HEK293T (cell line): Measurements from ENCODE around the gene FRYL.
"Not testable (repeated sequence)": the region's sequence is repeated elsewhere in the genome, so short reads cannot be mapped to it uniquely, and the experiment has no call there.

ENCODE experiments used
- BHLHE40 ChIP-seq: fragments of 450-650 bp; IDR thresholded peaks from 2 replicates; pipeline ENCODE4 v1.6.1; 2016; ENCODE audit warnings: mild to moderate bottlenecking, moderate library complexity, borderline replicate concordance
- CTBP1 ChIP-seq: fragments of 450-650 bp; IDR thresholded peaks from 2 replicates; pipeline ENCODE4 v1.6.1; 2016; ENCODE audit warnings: borderline replicate concordance
- ELF4 ChIP-seq: fragments of 450-650 bp; IDR thresholded peaks from 2 replicates; pipeline ENCODE4 v1.6.1; 2017; ENCODE audit warnings: antibody characterized with exemption
- FOXA1 ChIP-seq: fragments of 450-650 bp; IDR thresholded peaks from 2 replicates; pipeline ENCODE4 v1.6.1; 2016; ENCODE audit warnings: mild to moderate bottlenecking
- FOXM1 ChIP-seq: fragments of 450-650 bp; IDR thresholded peaks from 2 replicates; pipeline ENCODE4 v1.6.1; 2017; ENCODE audit warnings: mild to moderate bottlenecking, borderline replicate concordance
- HDGF ChIP-seq: fragments of 450-650 bp; IDR thresholded peaks from 2 replicates; pipeline ENCODE4 v1.6.1; 2017; ENCODE audit warnings: antibody characterized with exemption, borderline replicate concordance
- L3MBTL2 ChIP-seq: fragments of 450-650 bp; conservative IDR thresholded peaks from 2 replicates; pipeline ENCODE4 v1.6.1; 2016; ENCODE audit warnings: mild to moderate bottlenecking
- NFRKB ChIP-seq: fragments of 450-650 bp; IDR thresholded peaks from 2 replicates; pipeline ENCODE4 v1.6.1; 2016; ENCODE audit warnings: mild to moderate bottlenecking, moderate library complexity
- SP1 ChIP-seq: fragments of 450-650 bp; IDR thresholded peaks from 2 replicates; pipeline ENCODE4 v1.6.1; 2017
- TARDBP ChIP-seq: fragments of 450-650 bp; IDR thresholded peaks from 2 replicates; pipeline ENCODE4 v1.6.1; 2016
- ZNF384 ChIP-seq: fragments of 450-650 bp; IDR thresholded peaks from 2 replicates; pipeline ENCODE4 v1.6.1; 2016

GRCh38 chr4:48800155-48800554, 20.1 kb upstream of the FRYL start:
- not testable (repeated sequence) for TF ChIP-seq SP1, CTBP1, NFRKB, ELF4, FOXM1, ZNF384, HDGF, BHLHE40, L3MBTL2, TARDBP, FOXA1
